ENCODE data around the gene FAM167B.
A peak's percentile ranks its signal among the peaks of the same experiment; 100 is the strongest.
"Not testable (repeated sequence)": the region's sequence is repeated elsewhere in the genome, so short reads cannot be mapped to it uniquely, and the experiment has no call there.

Gene FAM167B

DNA sequence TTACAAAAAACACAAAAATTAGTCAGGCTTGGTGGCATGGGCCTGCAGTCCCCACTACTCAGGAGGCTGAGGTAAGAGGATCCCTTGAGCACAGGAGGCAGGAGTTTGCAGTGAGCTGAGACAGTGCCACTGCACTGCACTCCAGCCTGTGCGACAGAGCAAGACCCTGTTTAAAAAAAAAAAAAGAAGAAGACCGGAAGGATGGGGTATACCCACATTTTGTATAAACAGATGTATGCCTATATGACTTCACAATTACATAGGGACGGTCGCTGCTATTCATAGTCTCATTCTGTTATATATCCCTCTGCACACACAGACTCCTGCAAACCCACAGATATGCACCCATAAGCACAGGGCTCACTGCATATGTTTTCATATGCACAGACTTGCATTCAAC is 16.7 kb downstream of the FAM167B start:
- no peak for DNase-seq

DNA sequence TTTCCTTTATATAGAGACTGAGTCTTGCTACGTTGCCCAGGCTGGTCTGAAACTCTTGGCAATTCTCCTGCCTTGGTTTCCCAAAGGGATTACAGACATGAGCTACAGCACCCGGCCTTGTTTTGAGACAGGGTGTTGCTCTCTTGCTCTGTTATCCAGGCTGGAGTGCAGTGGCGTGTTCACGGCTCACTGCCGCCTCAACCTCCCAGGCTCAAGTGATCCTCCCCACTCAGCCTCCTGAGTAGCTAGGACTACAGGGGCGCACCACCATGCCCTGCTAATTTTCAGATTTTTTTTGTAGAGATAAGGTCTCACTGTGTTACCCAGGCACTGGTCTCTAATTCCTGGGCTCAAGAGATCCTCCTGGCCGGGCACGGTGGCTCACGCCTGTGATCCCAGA is 18.8 kb downstream of the FAM167B start:
- DNase-seq = no peak

DNA sequence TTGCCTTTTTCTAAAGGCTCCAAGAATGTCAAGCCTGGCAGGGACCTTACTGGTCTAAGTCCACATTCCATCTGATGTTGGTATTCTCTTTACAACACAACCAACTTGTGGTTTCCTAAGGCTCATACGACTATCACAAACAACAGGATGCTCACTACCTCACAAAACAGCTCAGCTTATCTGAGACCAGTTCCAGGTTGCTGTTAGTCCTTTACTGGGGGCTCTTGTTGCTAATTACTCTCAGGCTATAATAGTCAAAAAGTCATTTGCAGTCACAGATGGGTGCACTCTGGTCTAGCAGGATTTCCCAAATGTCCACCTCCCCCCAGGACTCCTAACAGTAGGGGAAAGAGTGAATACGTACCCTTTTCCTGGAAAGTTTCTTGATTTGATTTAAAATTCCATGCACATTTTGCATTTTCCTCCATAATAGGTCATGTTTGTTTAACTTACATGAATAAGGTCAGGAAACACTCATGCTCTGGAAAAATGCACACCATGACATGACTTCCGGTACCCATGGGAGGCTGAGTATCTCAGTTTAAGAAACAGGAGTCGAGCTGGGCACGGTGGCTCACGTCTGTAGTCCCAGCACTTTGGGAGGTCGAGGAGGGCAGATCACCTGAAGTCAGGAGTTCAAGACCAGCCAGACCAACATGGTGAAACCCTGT is 20.0 kb downstream of the FAM167B start:
- no peak for DNase-seq

DNA sequence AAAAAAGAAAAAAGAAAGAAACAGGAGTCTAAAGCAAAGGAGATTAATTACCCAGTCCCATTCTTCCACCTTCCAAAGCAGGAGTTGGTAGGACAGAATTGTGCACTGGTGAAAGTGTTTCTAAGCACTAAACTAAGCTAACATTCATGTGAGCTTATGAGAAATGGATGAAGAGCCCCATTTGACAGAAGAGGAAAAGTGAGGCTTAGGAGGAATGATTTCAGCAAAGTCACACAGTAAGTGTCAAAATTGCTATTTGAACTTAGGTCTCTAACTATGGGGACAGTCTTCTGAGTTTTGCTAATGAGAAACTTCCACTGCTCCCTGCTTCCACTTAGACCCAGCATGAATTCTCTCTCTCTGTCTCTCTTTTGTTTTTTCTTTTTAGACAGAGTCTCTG is 22.7 kb downstream of the FAM167B start:
- DNase-seq = no peak

DNA sequence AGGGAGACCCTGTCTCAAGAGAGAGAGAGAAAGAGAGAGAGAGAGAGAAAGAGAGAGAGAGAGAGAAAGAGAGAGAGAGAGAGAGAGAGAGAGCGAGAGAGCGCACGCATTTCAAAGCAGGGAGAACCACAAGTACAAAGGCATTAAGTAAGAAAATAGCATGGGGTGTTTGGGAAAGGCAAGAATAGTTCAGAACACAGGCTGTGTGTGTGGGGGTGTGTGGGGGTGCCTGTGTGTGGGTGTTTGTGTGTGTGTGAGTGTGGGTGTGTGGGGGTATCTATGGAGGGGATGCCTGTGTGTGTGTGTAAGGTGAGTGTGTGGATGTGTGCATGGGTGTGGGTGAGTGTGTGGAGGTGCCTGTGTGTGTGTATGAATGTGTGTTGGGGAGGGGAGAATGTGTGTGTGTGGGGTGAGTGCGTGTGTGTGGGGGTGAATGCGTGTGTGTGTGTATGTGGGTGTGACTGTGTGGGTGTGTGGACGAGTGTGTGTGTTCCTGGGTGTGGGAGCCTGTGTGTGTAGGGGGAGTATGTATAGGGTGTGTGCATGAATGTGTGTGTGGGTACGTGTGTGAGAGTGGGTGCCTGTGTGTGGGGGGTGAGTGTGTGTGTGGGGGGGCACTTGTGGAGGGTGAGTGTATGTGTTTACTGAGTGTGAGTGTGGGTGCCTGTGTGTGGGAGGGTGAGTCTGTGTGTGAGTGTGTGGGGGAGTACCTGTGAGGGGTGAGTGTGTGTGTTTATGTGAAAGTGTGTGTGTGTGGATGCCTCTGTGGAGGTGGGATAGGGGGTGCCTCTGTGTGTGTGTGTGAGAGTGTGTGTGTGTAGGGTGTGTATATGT is 25.8 kb downstream of the FAM167B start:
- peak; percentile 40 for DNase-seq

DNA sequence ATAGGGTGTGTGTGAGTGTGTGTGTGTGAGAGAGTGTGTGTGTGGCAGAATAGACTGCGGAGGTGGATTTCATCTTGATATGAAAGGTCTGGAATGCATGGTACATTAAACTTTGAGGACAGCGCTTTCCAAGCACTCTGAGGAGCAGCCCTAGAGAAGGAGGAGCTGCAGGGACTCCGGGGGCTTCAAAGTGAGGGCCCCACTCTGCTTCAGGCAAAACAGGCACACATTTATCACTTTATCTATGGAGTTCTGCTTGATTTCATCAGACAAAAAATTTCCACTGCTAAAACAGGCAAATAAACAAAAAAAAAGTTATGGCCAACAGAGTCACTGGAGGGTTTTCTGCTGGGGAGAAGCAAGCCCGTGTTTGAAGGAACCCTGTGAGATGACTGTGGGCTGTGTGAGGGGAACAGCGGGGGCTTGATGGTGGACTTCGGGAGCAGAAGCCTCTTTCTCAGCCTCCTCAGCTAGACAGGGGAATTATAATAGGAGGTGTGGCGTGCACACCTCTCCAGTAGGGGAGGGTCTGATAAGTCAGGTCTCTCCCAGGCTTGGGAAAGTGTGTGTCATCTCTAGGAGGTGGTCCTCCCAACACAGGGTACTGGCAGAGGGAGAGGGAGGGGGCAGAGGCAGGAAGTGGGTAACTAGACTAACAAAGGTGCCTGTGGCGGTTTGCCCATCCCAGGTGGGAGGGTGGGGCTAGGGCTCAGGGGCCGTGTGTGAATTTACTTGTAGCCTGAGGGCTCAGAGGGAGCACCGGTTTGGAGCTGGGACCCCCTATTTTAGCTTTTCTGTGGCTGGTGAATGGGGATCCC is 26.6 kb downstream of the FAM167B start:
- DNase-seq = peak; percentile 84

DNA sequence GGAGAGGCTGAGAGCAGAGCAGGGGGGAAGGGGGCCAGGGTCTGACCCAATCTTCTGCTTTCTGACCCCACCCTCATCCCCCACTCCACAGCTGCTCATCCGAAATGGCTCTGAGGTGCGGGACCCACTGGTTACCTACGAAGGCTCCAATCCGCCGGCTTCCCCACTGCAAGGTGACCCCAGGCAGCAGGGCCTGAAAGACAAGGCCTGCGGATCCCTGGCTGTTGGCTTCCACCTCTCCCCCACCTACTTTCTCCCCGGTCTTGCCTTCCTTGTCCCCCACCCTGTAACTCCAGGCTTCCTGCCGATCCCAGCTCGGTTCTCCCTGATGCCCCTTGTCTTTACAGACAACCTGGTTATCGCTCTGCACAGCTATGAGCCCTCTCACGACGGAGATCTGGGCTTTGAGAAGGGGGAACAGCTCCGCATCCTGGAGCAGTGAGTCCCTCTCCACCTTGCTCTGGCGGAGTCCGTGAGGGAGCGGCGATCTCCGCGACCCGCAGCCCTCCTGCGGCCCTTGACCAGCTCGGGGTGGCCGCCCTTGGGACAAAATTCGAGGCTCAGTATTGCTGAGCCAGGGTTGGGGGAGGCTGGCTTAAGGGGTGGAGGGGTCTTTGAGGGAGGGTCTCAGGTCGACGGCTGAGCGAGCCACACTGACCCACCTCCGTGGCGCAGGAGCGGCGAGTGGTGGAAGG is 27.8 kb downstream of the FAM167B start:
- no peak for DNase-seq

DNA sequence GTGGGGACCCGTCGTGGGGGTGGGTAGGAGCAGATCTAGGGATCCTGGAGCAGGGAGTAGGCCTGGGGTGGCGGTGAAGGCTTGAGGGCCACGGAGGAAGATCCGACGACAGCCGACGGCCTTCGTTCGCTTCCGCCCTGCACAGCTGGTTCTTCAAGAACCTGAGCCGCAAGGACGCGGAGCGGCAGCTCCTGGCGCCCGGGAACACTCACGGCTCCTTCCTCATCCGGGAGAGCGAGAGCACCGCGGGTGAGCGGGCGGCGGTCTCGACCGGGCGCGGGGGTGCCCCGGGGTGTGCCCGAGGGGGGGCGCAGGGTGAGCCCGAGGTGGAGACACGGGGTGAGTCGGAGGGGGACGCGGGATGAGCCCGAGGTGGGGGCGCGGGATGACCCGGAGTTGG is 28.4 kb downstream of the FAM167B start:
- DNase-seq = no peak

DNA sequence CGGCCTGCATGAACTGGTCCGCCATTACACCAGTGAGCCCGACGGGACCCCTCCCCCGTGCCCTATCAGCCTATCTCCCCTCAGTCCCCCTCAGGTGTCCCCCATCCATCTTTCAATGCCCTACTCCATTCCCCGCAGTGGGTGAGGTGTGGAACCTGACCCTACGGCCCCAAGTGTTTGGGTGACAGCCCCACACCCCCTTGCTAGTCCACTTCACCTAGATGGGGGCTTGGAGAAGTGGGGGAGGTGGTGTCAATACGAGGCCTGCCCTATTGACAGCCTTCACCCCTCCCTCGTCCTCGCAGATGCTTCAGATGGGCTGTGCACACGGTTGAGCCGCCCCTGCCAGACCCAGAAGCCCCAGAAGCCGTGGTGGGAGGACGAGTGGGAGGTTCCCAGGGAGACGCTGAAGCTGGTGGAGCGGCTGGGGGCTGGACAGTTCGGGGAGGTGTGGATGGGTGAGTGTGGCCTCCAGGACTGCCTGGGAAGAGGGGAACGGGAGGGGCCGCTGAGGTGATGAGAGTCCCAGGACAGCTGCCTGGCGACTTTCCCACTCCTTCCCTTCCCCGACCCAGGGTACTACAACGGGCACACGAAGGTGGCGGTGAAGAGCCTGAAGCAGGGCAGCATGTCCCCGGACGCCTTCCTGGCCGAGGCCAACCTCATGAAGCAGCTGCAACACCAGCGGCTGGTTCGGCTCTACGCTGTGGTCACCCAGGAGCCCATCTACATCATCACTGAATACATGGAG is 29.2 kb downstream of the FAM167B start:
- no peak for DNase-seq

DNA sequence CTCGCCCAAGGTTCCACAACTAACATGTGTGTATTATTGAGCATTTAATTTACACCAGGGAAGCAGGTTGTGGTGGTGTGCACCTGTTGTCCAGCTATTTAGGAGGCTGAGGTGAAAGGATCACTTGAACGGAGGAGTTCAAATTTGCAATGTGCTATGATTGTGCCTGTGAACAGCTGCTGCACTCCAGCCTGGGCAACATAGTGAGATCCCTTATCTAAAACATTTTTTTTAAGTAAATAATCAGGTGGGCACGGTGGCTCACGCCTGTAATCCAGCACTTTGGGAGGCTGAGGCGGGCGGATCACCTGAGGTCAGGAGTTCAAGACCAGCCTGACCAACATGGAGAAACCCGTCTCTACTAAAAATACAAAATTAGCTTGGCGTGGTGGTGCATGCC is 37.8 kb downstream of the FAM167B start:
- DNase-seq = not testable (repeated sequence)

DNA sequence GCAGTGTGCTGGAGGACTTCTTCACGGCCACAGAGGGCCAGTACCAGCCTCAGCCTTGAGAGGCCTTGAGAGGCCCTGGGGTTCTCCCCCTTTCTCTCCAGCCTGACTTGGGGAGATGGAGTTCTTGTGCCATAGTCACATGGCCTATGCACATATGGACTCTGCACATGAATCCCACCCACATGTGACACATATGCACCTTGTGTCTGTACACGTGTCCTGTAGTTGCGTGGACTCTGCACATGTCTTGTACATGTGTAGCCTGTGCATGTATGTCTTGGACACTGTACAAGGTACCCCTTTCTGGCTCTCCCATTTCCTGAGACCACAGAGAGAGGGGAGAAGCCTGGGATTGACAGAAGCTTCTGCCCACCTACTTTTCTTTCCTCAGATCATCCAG is 38.6 kb downstream of the FAM167B start:
- DNase-seq = no peak

DNA sequence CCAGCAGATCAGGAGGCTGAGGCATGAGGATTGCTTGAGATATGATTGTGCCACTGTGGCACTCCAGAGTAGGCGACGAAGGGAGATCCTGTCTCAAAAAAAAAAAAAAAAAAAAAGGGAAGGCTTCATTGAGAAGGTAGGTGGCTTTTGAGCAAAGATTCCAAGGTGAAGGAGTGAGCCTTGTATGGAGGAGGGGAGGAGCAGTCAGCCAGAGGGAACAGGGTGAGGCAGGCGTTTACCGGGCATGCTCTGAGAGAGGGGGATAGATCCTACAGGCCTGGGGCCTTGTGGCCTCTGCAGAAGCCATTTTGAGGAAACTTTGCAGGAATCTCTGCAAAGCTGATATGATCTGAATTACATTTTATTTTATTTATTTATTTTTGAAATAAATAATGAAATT is 39.7 kb downstream of the FAM167B start:
- DNase-seq = no peak

DNA sequence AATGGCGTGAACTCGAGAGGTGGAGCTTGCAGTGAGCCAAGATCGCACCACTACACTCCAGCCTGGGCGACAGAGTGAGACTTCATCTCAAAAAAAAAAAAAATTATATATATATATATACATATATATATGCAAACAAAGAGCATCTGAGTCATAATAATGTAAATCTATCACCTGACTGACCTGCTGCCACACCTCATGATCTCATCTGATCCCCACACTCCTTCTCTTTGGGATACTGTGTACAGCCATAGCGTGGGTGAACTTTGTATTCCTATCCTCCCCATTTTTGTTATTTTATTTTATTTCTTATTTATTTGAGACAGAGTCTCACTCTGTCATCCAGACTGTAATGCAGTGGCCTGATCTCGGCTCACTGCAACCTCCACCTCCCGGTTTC is 42.2 kb downstream of the FAM167B start:
- no peak for DNase-seq

DNA sequence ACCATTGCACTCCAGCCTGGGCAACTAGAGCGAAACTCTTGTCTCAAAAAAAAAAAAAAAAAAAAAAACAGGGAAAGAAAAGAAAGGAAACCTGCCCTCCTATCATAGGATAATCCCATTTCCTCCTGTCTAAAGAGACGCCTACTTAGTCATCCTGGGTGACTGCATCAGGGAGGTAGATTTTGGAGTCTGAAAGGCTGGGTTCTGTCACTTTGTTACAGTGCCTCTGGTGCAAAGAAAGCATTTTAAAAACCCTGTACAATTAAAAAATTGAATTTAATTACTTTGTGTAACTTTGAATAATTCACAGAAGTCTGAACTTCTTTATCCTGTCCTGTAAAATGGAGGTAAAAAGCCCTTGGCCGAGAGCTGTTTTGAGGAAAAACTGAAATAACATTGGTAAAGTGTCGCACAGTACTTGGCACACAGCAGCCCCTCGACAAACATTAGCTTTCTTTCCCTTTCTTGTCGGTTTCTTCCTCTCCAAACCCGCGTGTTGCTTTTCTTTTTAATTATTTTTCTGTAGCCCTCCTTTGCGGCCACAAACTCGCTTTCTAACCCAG is 44.2 kb downstream of the FAM167B start:
- DNase-seq = no peak

DNA sequence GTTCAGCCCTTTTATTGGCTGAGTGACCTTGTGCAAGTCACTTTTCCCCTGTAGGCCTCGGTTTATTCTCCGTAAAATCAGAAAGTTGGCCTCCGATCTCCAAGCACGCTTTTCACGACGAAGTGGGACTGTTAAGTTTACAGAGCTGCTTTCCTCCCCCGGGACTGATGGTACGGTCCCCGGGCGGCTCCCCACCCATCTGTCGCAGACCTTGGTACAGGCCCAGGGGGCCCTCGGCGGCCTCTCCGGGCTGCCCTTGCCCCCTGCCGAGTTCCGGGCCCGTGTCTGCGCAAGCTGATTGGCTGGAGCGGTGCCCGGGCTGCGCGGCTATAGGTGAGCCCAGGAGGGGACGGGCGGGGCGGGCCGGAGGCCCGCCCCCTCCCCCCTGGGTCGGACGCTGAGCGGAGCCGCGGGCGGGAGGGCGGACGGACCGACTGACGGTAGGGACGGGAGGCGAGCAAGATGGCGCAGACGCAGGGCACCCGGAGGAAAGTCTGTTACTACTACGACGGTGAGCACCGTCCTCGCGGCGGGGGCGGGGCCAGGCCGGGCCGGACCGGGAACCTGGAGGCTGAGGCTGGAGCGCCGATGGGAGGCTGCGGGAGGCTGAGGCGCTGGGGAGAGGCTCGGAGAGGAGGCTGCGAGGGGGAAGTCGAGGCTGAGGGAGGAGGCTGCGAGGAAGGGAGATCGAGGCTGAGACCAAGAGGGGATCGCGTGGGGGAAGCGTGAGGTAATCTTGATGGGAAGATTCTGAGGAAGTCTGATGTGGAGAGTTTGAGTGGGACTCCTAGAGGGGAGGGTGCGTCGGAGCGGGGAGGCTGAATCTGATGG is 44.9 kb downstream of the FAM167B start, which contains the start of gene HDAC1:
Gene HDAC1 (plus strand): TSS at position 376 of the 831 bp plus-strand sequence. CDS start 87 bp downstream, at position 463.
- DNase-seq = peak; percentile 97

DNA sequence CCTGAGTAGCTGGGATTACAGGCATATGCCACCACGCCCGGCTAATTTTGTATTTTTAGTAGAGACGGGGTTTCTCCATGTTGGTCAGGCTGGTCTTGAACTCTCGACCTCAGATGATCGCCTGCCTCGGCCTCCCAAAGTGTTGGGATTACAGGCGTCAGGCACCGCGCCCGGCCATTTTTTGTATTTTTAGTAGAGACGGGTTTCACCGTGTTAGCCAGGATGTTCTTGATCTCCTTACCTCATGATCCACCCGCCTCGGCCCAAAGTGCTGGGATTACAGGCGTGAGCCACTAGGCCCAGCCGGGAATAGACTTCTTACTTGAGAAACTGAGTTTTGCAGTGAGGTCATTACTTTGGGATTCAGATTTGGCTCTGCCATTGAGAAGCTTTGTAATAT is 51.2 kb downstream of the FAM167B start:
- not testable (repeated sequence) for DNase-seq

Data from activated naive CD4-positive, alpha-beta T cell treated with anti-CD3 and anti-CD28 coated beads, Interleukin-2, amount 50 U/mL, for 16 hours (primary cell).